Stimulated activated CD4-positive, alpha-beta T cell treated with anti-CD3 and anti-CD28 coated beads, Interleukin-15, amount 100 ng/mL, for 1 hour (primary cell): Measurements from ENCODE around the gene GATM.
"Not testable (repeated sequence)": the region's sequence is repeated elsewhere in the genome, so short reads cannot be mapped to it uniquely, and the experiment has no call there.

Experiments
- DNase-seq, 2 donors: peaks; one replicate each; pipeline ENCODE4 v3.0.0-alpha.2; 2020; ENCODE audit warnings: low read depth in 1 of 2, low spot score in 1 of 2

GATM gene

DNA sequence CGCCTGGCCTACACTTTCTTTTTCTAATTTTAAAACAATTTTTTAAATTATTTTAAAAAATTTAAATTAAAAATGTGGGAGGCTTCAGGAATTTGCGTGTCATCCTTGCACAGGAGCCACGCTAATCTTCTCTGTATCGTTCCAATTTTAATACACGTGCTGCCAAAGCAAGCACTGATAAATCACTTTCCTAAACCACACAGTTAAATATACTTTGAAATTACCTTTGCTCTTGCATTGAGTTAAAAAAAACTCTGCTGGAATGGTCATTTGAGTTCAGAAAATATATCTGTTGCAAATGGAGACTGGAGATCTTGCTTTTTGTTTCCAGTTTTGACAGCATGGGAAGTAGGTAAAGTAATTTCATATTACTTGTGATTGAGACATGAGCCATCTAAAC, 23.6 kb downstream of the GATM start:
- no peak for DNase-seq

- DNase-seq = no peak
Observed at GRCh38 chr15:45351227-45351626, 27.1 kb downstream of the GATM start.

DNA sequence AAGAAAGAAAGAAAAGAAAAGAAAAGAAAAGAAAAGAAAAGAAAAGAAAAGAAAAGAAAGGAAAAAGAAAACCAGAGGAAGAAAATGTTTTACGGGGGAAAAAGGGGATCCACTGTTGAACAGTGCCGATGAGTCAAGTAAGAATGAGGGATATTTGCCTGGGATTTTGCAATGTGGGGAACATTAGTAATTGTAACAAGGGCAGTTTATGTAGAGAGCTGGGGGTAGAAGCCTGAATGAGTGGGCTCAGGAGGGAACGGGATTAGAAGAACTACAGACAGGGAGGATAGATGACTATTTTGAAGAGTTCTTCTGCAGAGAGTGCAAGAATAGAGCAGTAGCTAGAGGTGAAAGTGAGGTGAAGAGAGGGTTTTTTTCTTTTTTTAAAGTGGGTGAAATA, 28.7 kb downstream of the GATM start:
- no peak for DNase-seq

DNA sequence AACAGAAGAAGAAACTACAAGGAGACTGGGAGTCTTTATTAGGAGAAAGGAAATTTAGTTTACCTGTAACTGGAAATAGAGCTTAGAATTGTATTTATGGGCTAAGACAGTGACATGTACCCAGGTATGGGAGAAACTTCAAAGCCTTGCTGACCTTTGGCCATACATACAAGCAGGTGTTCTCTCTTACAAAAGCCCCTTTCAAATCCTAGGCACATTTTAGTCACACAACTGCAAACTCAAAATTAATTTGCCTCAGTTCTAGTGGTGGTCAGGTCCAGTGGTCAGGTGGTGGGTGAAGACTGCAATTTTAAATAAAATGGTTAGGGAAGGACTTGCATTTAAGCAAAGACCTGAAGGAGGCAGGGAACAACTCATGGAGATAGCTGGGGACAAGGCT, 30.4 kb downstream of the GATM start:
- DNase-seq = no peak

- DNase-seq = no peak
Observed at GRCh38 chr15:45347033-45347432, 31.3 kb downstream of the GATM start.

DNA sequence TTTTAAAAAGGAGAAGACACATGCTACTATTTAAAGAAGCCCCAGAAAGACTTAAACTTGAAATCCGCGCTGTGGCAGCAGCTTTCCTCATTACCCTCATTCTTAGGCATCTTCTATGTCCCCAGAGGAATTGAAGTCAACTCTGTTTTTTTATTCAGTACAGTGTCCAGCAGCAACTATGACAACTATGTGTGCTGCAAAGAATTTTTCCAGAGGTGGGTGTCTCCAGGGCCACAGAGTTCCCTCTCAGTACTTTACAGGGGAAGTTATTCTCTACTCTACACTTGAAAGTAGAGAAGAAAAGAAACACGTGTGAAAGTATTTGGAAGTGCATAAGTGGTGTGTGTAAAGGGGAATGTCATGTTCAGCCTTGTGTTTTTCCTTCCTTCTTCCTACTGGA, 32.0 kb downstream of the GATM start:
- no peak for DNase-seq

DNA sequence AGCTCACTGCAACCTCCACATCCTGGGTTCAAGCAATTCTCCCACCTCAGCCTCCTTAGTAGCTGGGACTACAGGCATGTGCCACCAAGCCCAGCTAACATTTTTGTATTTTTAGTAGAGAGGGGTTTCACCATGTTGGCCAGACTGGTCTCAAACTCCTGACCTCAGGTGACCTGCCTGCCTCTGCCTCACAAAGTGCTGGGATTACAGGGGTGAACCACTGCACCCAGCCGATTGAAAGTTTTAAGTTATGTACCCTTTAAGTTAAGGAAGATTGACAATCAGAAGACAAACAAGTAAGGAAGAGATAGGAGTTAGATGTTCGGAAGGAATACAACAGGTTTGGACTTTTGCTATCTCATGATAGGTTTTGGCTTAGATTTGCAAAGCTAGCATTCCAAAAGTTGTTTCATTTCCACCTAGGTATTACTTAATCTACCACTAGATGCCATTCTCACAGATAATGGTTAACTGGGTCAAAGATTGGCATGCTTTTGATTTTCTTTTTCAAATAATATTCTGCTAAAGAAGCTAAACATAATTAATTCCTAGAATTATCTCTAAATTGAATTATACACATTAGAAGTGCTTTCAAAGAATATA, 35.0 kb downstream of the GATM start:
- DNase-seq = no peak

DNA sequence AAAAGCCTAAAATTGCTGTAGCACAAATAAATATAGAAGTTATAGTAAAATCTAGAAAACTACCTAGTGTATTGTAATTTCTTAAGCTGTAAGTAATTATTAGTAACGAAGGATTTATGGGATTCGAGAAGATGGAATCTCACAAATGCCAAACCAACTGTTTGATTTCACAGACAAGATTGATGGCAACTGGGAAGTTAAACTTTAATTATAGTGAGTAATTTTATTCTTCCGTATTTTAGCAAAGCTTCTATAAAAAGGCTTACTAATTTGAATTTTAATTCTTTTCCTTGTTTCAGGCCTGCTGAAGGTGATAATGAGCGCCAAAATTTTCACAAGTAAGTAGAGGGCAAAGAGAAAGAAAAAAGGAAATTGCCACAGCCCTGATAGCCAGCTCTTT, 36.6 kb downstream of the GATM start:
- DNase-seq = no peak

- DNase-seq = no peak
Observed at GRCh38 chr15:45340429-45340828, 37.9 kb downstream of the GATM start.

DNA sequence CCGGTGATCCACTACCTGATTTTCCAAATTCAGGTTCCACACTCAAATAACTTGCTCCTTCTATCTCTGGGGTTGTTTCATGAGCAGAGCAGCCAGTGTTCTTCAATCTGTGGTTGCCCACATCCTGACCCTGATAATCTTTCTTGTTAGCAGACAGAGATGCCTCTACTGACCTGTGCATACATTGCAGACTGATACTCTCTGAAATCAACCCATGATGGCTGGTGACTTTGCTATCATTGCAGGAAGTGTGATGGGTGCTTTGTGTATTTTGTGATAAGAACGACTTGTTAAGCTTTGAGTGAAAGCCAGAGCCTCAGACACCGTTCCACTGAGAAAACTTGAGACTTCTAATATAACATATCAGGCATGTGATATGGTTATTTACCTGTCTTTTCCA, 39.9 kb downstream of the GATM start:
- no peak for DNase-seq

DNA sequence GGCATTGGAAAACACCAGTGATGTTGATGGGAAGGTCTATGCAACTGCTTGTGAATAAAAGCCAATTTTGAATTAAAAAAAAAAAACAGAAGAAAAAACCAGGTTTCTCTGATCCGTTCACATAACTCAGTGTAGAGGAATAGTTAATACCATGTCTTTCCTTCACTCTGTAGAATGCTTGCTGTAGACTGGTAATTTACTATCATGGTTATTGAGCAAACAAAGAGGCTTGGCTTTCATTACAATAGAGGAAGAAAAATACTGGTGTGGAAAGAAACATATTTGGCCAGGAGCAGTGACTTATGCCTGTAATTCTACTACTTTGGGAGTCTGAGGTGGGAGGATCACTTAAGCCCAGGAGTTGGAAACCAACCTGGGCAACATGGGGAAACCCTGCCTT, 41.1 kb downstream of the GATM start:
- DNase-seq = no peak

- no peak for DNase-seq
Observed at GRCh38 chr15:45333550-45333949, 44.8 kb downstream of the GATM start.

GRCh38 chr15:45332694-45333093, 45.6 kb downstream of the GATM start:
- DNase-seq = no peak

GRCh38 chr15:45331972-45332371, 46.4 kb downstream of the GATM start:
- DNase-seq = no peak

GRCh38 chr15:45328663-45329062, 49.7 kb downstream of the GATM start:
- no peak for DNase-seq

- DNase-seq = no peak
Observed at GRCh38 chr15:45326741-45327140, 51.6 kb downstream of the GATM start.

GRCh38 chr15:45326280-45326679, 52.1 kb downstream of the GATM start:
- DNase-seq = no peak

- DNase-seq = no peak
Observed at GRCh38 chr15:45320581-45321205, 57.7 kb downstream of the GATM start.

- no peak for DNase-seq
Observed at GRCh38 chr15:45319472-45320214, 58.7 kb downstream of the GATM start.

DNA sequence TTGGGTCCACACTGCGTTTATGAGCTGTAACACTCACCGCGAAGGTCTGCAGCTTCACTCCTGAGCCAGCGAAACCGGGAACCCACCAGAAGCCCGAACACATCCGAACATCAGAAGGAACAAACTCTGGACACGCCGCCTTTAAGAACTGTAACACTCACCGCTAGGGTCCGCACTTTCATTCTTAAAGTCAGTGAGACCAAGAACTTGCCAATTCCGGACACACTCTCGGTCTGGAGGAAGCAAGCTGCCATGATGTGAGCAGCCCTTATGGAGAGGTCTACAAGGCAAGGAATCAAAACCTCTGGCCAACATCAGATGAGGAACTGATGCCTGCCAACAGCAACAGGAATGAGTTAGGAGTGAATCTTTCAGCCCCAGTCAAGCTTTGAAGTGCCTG, 63.4 kb downstream of the GATM start:
- no peak for DNase-seq

DNA sequence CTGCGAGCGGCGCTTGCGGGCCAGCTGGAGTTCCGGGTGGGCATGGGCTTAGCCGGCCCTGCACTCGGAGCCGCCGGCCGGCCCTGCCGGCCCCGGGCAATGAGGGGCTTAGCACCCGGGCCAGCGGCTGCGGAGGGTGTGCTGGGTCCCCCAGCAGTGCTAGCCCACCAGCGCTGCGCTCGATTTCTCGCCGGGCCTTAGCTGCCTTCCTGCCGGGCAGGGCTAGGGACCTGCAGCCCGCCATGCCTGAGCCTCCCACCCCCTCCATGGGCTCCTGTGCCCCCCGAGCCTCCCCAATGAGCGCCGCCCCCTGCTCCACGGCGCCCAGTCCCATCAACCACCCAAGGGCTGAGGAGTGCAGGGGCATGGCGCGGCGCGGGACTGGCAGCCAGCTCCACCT, 64.2 kb downstream of the GATM start:
- not testable (repeated sequence) for DNase-seq
